Testis (tissue), 2 donors: Measurements from ENCODE around the gene RPP38.

Experiments
- POLR2A ChIP-seq: fragments of 450-650 bp; IDR thresholded peaks from one replicate; pipeline ENCODE4 v1.6.1; 2017; ENCODE audit warnings: antibody characterized with exemption, mild to moderate bottlenecking, moderate library complexity
- TF ChIP-seq, protein P1 (sequence below), 3 experiments: fragments of 450-650 bp in 2 of 3; fragments of 200-600 bp in 1 of 3; sonication (generic) in 1 of 3; IDR thresholded peaks; one replicate each; pipeline ENCODE4 v1.5.1; 2016 to 2019; ENCODE audit warnings: antibody characterized with exemption in 3 of 3, mild to moderate bottlenecking in 2 of 3, moderate library complexity in 1 of 3

DNA sequence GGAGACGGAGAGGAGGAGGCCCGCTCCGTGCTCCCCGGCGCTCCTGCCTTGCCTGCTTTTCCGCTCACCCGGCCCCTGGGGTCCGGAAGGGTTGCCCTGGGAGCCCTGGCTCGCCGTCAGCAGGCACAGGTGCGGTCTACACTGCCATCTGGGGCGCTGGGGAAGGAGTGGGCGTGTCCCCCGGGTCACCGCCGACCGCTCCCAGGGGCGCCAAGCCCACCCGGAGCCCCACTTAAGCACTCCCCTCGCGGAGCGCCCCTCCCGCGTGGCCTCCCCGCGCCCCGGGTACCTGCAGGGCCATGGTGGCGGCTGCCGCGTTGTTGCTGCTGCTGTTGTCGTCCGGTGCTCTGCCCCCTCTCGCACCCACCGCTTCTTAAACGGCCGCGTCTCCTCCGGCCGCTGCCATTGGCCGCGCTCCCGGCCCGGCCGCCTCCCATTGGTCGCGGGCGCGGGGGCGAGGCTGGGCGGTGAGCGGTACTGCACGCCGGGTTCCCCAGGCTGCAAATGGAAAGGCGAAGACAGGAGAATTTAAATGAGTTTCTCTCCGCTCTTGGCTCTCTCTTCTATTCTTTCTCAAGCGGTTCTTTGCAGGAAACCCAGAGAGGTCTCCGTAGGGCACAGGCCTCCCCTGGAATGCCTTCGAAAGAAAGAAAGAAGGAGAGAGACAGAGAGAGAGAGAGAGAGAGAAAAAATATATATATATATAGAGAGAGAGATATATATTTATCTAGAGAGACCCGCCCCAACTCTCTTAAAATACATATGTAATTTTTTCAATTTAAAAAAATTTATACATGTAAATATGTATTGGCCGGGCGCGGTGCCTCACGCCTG lies 8.5 kb upstream of the RPP38 start, which contains the start of gene ACBD7:
- TF ChIP-seq POLR2A, result no peak
- TF ChIP-seq, protein P1, sequence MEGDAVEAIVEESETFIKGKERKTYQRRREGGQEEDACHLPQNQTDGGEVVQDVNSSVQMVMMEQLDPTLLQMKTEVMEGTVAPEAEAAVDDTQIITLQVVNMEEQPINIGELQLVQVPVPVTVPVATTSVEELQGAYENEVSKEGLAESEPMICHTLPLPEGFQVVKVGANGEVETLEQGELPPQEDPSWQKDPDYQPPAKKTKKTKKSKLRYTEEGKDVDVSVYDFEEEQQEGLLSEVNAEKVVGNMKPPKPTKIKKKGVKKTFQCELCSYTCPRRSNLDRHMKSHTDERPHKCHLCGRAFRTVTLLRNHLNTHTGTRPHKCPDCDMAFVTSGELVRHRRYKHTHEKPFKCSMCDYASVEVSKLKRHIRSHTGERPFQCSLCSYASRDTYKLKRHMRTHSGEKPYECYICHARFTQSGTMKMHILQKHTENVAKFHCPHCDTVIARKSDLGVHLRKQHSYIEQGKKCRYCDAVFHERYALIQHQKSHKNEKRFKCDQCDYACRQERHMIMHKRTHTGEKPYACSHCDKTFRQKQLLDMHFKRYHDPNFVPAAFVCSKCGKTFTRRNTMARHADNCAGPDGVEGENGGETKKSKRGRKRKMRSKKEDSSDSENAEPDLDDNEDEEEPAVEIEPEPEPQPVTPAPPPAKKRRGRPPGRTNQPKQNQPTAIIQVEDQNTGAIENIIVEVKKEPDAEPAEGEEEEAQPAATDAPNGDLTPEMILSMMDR (IDR thresholded peaks at IDR 0.05), result peak; percentile 41 to 61 (median 58)
